ENCODE measurements around the gene NELL1. TPM values are rescaled to one million over a fixed set of nuclear protein-coding genes. Genes with fewer than 3 reads are reported as not detected.

NELL1 gene
- total and polyA plus RNA-seq, 2 experiments from 2014 or later = 2.1 to 7.7 TPM

DNA sequence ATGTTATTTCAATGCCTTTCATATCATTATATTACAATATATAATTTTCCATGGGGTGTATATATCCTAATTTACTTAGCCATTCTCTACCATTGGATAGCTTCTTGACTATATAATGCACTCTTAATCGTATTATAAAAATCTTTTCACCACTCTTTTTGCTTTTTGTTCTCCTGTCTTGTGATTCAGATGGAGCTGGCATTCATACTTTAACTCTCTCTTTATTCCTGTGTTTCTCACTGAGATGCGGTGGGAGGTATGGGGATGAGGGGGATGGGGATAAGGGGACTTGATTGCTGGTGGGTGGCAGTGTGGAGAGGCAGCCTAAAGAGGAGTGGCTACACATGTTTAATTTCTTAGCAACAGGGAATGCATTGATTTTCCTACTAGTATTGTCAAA lies 105.9 kb downstream of the NELL1 start:
- TF ChIP-seq, protein P1, sequence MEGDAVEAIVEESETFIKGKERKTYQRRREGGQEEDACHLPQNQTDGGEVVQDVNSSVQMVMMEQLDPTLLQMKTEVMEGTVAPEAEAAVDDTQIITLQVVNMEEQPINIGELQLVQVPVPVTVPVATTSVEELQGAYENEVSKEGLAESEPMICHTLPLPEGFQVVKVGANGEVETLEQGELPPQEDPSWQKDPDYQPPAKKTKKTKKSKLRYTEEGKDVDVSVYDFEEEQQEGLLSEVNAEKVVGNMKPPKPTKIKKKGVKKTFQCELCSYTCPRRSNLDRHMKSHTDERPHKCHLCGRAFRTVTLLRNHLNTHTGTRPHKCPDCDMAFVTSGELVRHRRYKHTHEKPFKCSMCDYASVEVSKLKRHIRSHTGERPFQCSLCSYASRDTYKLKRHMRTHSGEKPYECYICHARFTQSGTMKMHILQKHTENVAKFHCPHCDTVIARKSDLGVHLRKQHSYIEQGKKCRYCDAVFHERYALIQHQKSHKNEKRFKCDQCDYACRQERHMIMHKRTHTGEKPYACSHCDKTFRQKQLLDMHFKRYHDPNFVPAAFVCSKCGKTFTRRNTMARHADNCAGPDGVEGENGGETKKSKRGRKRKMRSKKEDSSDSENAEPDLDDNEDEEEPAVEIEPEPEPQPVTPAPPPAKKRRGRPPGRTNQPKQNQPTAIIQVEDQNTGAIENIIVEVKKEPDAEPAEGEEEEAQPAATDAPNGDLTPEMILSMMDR (IDR thresholded peaks at IDR 0.05; ENCODE audit: low read depth, low read length) = no peak
- H3K4me1 ChIP-seq (ENCODE audit: low read depth) = no peaks in the 10 kb centered on the region

DNA sequence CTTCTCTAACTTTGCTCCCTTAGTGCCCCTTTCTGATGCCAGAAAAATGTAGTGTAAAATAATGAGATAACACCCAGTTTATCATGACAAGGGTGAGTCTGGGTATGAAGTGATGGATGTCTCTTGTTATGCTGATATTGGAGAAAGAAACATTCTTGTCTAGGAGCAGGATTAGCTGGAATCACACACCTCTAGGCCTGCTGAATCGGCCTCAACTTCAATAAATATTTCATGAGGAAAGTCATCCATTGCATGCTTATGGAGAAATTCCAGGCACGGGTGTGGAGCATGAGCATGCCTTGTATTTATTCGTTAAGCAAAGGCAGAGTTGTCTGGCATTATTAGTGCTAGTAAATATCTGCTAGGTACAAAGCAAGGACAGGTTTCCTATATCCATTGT lies 113.4 kb downstream of the NELL1 start:
- Histone ChIP-seq H3K27ac (no peak overlapping the region), H3K4me3 (no peak overlapping the region), H3K4me1 (ENCODE audit: low read depth) (no peaks in the 10 kb centered on the region), H3K27me3 (no peaks in the 10 kb centered on the region), H3K9me3 (ENCODE audit: low read depth) (no peaks in the 10 kb centered on the region), H3K36me3 (no peaks in the 10 kb centered on the region)
- TF ChIP-seq, protein P1 (IDR thresholded peaks at IDR 0.05; ENCODE audit: low read depth, low read length) = no peak
- no peak for DNase-seq (ENCODE audit: low read depth in 1 of 2, low spot score in 1 of 2)

More for the DNA sequence above, 105.9 kb downstream of the NELL1 start:
- no peaks in the 10 kb centered on the region for H3K9me3 ChIP-seq (ENCODE audit: low read depth)
- no peak for DNase-seq (ENCODE audit: low read depth in 1 of 2, low spot score in 1 of 2)
- H3K27ac ChIP-seq = no peak overlapping the region
- no peaks in the 10 kb centered on the region for H3K27me3 ChIP-seq
- H3K4me3 ChIP-seq = no peak overlapping the region
- H3K36me3 ChIP-seq = no peaks in the 10 kb centered on the region

DNA sequence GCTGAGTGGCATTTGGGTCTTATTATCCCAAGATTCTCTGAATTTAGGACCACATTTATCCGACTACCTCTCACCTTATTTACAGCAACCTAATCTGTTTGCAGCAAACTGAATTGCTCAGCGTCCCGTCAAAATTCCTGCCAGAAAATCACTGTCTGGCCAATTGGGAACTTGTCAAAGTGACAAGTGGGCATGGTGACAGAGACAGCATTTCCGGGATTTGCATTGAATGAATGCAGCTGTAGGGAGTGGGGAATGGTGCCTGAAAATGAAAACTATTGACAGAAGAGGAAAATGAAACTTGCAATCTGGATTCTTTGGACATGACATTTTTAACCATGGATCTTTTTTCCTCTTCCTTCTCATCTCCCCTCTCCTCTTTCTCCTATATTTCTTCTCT lies 113.8 kb downstream of the NELL1 start:
- Histone ChIP-seq H3K9me3 (ENCODE audit: low read depth) (no peaks in the 10 kb centered on the region), H3K27ac (no peak overlapping the region), H3K36me3 (no peaks in the 10 kb centered on the region), H3K4me3 (no peak overlapping the region), H3K27me3 (no peaks in the 10 kb centered on the region), H3K4me1 (ENCODE audit: low read depth) (no peaks in the 10 kb centered on the region)
- TF ChIP-seq, protein P1 (IDR thresholded peaks at IDR 0.05; ENCODE audit: low read depth, low read length) = no peak
- no peak for DNase-seq (ENCODE audit: low read depth in 1 of 2, low spot score in 1 of 2)

DNA sequence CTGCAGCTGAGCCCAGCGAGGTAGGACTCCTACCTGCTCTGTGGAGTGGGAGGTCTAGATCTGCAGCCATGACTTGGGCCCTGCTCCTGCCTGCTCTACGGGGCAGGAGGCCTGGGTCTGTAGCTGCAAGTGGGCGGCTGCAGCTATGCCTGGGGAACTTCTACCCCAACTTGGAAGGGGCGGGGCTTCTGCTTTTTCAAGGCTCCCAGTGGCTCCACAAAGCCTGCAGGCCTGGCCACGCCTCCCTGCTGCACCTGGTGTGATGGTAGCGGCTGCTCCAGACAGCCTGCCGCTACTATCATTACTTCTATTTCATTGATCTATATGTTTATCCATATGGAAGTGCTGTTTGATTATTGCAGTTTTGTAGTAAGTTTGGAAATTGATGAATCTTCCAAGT lies 121.2 kb downstream of the NELL1 start:
- Histone ChIP-seq H3K27ac (no peak overlapping the region), H3K4me3 (no peak overlapping the region), H3K27me3 (no peaks in the 10 kb centered on the region), H3K9me3 (ENCODE audit: low read depth) (no peaks in the 10 kb centered on the region), H3K4me1 (ENCODE audit: low read depth) (no peaks in the 10 kb centered on the region), H3K36me3 (no peaks in the 10 kb centered on the region)
- DNase-seq (ENCODE audit: low read depth in 1 of 2, low spot score in 1 of 2) = no peak
- TF ChIP-seq, protein P1 (IDR thresholded peaks at IDR 0.05; ENCODE audit: low read depth, low read length) = no peak

DNA sequence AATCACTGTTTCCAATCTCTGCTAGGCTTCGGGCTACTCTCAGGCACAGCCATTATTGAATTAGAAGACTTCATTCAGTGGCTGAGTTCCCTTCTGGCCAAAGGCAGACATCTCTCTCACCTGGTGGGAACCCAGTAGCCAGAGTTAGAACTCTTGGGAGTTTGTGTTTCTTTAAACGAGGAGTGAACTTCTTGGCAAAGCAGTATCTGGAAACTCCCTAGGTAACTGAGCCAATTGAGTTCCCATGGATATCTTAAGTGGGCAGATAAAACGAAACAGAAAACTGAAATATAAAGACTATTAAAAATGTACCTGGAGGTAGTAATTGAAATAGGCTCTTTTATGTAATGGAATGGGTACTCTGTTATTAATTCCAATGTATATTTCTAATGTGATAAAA lies 125.6 kb downstream of the NELL1 start:
- H3K36me3 ChIP-seq = no peaks in the 10 kb centered on the region
- TF ChIP-seq, protein P1 (IDR thresholded peaks at IDR 0.05; ENCODE audit: low read depth, low read length) = no peak
- DNase-seq (ENCODE audit: low read depth in 1 of 2, low spot score in 1 of 2) = no peak
- no peaks in the 10 kb centered on the region for H3K27me3 ChIP-seq
- H3K4me1 ChIP-seq (ENCODE audit: low read depth) = no peaks in the 10 kb centered on the region
- H3K27ac ChIP-seq = no peak overlapping the region
- H3K4me3 ChIP-seq = no peak overlapping the region
- H3K9me3 ChIP-seq (ENCODE audit: low read depth) = no peaks in the 10 kb centered on the region

DNA sequence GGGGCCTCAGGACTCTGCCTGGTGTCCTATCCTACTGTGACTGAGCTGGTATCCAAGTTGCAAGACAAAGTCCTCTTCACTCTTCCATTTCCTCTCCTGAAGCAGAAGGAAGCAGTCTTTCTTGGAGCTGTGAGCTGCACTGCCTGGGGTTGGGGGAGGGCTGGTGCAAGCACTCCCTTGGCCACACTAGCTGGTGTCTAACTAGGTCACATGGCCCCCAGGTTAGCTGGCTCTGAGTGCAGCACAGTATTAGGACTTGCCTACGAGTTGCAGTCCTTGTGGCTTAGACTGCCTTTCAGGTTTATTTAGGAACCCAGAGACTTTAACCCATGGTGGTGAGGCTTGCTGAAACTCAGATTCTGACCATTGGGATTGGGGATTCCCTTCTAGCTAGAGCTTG lies 138.9 kb downstream of the NELL1 start:
- no peak overlapping the region for H3K27ac ChIP-seq
- H3K27me3 ChIP-seq = no peaks in the 10 kb centered on the region
- no peaks in the 10 kb centered on the region for H3K36me3 ChIP-seq
- H3K4me3 ChIP-seq = no peak overlapping the region
- H3K9me3 ChIP-seq (ENCODE audit: low read depth) = no peaks in the 10 kb centered on the region
- DNase-seq (ENCODE audit: low read depth in 1 of 2, low spot score in 1 of 2) = no peak
- TF ChIP-seq, protein P1 (IDR thresholded peaks at IDR 0.05; ENCODE audit: low read depth, low read length) = no peak
- H3K4me1 ChIP-seq (ENCODE audit: low read depth) = no peaks in the 10 kb centered on the region

Data from cardiac muscle cell (in vitro differentiated cells and primary cell).